Osteoblast (primary cell): ENCODE measurements around the gene CSHL1. TPM values are rescaled to one million over a fixed set of nuclear protein-coding genes. Genes with fewer than 3 reads are reported as not detected.

Experiments used
- DNase-seq: peaks from one replicate; pipeline ENCODE4 v3.0.0; 2011; ENCODE audit warnings: low spot score, mixed read lengths; ENCODE audit not compliant: insufficient read length; ENCODE audit errors: missing footprints
- H2AFZ ChIP-seq: 2 replicates; pipeline ENCODE4 v1.6.0; 2011; ENCODE audit warnings: mild to moderate bottlenecking, low read length
- H3K27ac ChIP-seq: 2 replicates; pipeline ENCODE4 v1.5.1; 2011; ENCODE audit warnings: mild to moderate bottlenecking, low read depth, low read length, moderate library complexity
- H3K27me3 ChIP-seq: 2 replicates; pipeline ENCODE4 v1.6.0; 2012; ENCODE audit warnings: mild to moderate bottlenecking, control low read depth, inconsistent platforms, low read length, moderate library complexity; ENCODE audit not compliant: insufficient read depth
- H3K36me3 ChIP-seq: 2 replicates; pipeline ENCODE4 v1.5.1; 2011; ENCODE audit warnings: mild to moderate bottlenecking, low read length, control low read depth, moderate library complexity; ENCODE audit not compliant: insufficient read depth
- H3K4me1 ChIP-seq: 2 replicates; pipeline ENCODE4 v1.5.1; 2011; ENCODE audit warnings: mild to moderate bottlenecking, low read length, control low read depth, moderate library complexity; ENCODE audit not compliant: insufficient read depth
- H3K4me2 ChIP-seq: 2 replicates; pipeline ENCODE4 v1.6.0; 2011; ENCODE audit warnings: mild to moderate bottlenecking, low read length; ENCODE audit not compliant: insufficient read depth
- H3K4me3 ChIP-seq: fragments of 200-600 bp; sonication (generic); 3 replicates; pipeline ENCODE4 v1.5.1; 2012; ENCODE audit warnings: mild to moderate bottlenecking, low read length, inconsistent platforms; ENCODE audit not compliant: insufficient read depth
- H3K79me2 ChIP-seq: 2 replicates; pipeline ENCODE4 v1.6.0; 2012; ENCODE audit warnings: mild to moderate bottlenecking, low read length, control low read depth, inconsistent platforms; ENCODE audit not compliant: insufficient read depth
- H3K9me3 ChIP-seq: 2 replicates; pipeline ENCODE4 v1.5.1; 2011; ENCODE audit warnings: low read depth, low read length, control low read depth
- H4K20me1 ChIP-seq: 2 replicates; pipeline ENCODE4 v1.6.0; 2012; ENCODE audit warnings: mild to moderate bottlenecking, low read length, control low read depth; ENCODE audit not compliant: insufficient read depth
- CTCF ChIP-seq: IDR thresholded peaks from 2 replicates; pipeline ENCODE4 v1.5.1; 2011; ENCODE audit warnings: mild to moderate bottlenecking, low read depth, low read length, moderate library complexity; ENCODE audit errors: extremely low read depth
- total RNA-seq: library from RNA; depleted of rRNA; stranded (reverse); fragments of >200 nt; gene quantifications from 2 replicates; pipeline ENCODE4 v1.2.3, GENCODE V29; 2012

The CSHL1 gene
- total RNA-seq, 1 donor: not detected

- Histone ChIP-seq H3K27me3 (peaks cover 3% of the 10 kb centered on the region), H3K36me3 (no peaks in the 10 kb centered on the region), H3K79me2 (no peaks in the 10 kb centered on the region), H3K4me1 (no peaks in the 10 kb centered on the region), H3K4me2 (no peak overlapping the region), H2AFZ (no peak overlapping the region), H3K9me3 (no peaks in the 10 kb centered on the region), H4K20me1 (no peaks in the 10 kb centered on the region), H3K27ac (no peak overlapping the region), H3K4me3 (no peak overlapping the region)
- TF ChIP-seq CTCF: no peak
- DNase-seq: no peak
Measured at GRCh38 chr17:63955791-63956190, 44.7 kb upstream of the CSHL1 start.

- H3K4me3 ChIP-seq: no peak overlapping the region
- H3K4me2 ChIP-seq: no peak overlapping the region
- no peaks in the 10 kb centered on the region for H4K20me1 ChIP-seq
- H3K36me3 ChIP-seq: no peaks in the 10 kb centered on the region
- H3K9me3 ChIP-seq: no peaks in the 10 kb centered on the region
- peaks cover 3% of the 10 kb centered on the region for H3K27me3 ChIP-seq
- H2AFZ ChIP-seq: no peak overlapping the region
- H3K27ac ChIP-seq: no peak overlapping the region
- no peak for TF ChIP-seq CTCF
- H3K4me1 ChIP-seq: no peaks in the 10 kb centered on the region
- DNase-seq: no peak
- no peaks in the 10 kb centered on the region for H3K79me2 ChIP-seq
Measured at GRCh38 chr17:63955232-63955631, 44.2 kb upstream of the CSHL1 start.

DNA sequence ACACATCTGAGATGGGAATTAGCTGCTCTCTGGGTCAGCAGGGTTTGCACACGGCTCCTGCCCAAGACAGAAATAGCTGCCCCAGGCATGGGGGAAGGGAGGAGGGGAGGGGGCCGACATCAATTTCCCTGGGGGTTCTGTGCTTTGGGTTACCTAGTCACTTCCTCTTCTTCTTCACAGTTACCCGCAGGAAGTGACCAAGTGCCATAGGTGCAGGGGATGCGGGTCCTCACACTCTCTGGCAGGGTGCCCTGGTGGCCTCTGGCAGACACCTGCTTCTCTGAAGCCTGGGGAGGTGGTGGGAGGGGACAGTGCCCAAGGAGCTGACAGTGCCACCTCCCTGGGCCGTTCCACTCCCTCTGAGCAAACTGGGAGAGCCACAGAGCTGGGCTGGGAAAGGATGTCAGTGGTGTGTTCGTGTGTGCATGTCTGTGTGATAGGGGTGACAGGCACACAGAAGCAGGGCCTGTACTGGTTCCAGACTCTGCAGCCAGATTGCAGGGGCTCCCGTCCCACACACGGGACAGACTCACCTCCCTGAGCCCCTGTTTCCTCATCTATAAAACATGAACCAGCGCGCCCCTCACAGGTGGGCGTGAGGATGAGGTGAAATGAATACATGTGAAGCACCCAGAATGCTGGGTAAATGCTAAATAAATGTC, 43.5 kb upstream of the CSHL1 start:
- Histone ChIP-seq H3K27ac (no peak overlapping the region), H4K20me1 (no peaks in the 10 kb centered on the region), H3K79me2 (no peaks in the 10 kb centered on the region), H3K4me1 (no peaks in the 10 kb centered on the region), H3K36me3 (no peaks in the 10 kb centered on the region), H3K27me3 (peaks cover 3% of the 10 kb centered on the region), H3K4me2 (no peak overlapping the region), H3K9me3 (no peaks in the 10 kb centered on the region), H3K4me3 (no peak overlapping the region), H2AFZ (no peak overlapping the region)
- no peak for TF ChIP-seq CTCF
- no peak for DNase-seq

DNA sequence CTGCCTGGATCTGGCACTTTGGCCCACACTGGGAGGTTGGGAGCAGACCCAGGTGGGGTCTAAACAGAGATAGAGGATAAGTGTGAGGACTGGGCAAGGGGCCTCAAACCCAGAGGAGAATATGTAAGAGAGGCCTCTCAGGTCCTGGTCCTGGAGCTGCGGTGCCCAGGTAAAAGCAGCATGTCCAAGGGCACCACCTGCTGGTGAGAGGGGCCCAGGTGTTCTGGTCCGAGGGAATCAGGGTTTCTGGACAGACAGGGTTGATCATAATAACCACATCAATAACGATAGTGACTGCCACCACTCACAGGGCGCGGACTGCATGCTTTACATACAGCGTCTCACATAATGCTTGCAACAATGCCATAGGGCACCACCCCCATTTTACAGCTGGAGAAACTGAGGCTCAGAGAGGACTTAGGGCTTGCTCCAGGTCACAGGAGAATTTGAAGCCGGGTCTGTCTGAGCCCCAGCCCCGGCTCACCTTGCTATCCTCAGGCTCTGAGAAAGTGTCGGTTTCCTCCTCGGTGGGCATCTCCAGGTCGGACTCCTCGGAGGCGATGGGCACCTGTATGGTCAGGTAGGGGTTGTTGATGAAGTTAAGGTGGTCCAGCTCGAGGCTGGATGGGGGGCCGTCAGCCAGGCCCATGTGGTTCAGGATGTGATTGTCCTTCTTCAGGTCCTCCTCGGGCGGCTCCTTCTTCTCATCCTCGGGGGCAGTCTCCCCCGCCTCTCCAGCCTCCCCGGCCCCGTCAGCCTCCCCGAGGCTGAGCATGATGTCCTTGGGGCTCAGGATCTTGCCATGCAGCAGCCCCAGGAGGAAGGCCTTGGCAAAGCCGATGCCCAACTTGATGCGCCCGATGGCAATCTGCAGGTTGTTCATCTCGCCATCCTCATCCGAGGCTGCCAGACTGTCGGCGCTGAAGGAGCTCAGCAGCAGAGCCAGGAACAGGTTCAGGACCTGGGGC, 40.2 kb upstream of the CSHL1 start:
- no peak overlapping the region for H3K4me3 ChIP-seq
- H3K4me1 ChIP-seq: no peaks in the 10 kb centered on the region
- H3K27ac ChIP-seq: no peak overlapping the region
- H4K20me1 ChIP-seq: no peaks in the 10 kb centered on the region
- no peaks in the 10 kb centered on the region for H3K79me2 ChIP-seq
- H3K27me3 ChIP-seq: peaks cover 3% of the 10 kb centered on the region
- H3K36me3 ChIP-seq: no peaks in the 10 kb centered on the region
- no peak for DNase-seq
- H3K9me3 ChIP-seq: no peaks in the 10 kb centered on the region
- no peak for TF ChIP-seq CTCF
- no peak overlapping the region for H2AFZ ChIP-seq
- H3K4me2 ChIP-seq: no peak overlapping the region
